Inflammatory macrophage treated with lipopolysaccharide for 4 hours (primary cell): ENCODE measurements around the gene CT45A2.
"Not testable (repeated sequence)": the region's sequence is repeated elsewhere in the genome, so short reads cannot be mapped to it uniquely, and the experiment has no call there.

Experiments
- DNase-seq: peaks from one replicate; pipeline ENCODE4 v3.0.0-alpha.2; 2020

Gene CT45A2, protein sequence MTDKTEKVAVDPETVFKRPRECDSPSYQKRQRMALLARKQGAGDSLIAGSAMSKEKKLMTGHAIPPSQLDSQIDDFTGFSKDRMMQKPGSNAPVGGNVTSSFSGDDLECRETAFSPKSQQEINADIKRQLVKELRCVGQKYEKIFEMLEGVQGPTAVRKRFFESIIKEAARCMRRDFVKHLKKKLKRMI

DNA sequence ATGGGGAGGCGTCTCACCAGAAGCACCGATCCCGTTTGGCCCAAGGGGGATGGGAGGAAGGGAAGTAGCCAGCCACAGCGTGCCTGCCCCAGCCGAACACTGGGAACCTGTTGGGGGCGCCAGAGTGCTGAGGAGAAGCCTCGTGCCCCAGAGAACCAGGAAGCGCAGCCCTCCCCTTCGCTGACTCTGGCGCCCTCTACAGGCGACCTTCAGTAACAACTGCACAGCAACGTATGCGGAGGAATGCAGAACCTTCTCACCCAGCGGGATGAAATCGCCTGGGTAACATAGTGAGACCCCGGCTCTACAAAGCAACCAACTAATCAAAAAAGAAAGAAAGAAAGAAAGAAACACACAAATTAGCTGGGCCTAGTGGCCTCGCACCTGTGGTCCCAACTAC, at the start of gene CT45A2:
CT45A2 (minus strand) TSS at position 101 of the 400 bp plus-strand sequence. CDS start 3,747 bp downstream, outside the sequence.
- DNase-seq, result not testable (repeated sequence)

DNA sequence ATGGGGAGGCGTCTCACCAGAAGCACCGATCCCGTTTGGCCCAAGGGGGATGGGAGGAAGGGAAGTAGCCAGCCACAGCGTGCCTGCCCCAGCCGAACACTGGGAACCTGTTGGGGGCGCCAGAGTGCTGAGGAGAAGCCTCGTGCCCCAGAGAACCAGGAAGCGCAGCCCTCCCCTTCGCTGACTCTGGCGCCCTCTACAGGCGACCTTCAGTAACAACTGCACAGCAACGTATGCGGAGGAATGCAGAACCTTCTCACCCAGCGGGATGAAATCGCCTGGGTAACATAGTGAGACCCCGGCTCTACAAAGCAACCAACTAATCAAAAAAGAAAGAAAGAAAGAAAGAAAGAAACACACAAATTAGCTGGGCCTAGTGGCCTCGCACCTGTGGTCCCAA, 34.6 kb upstream of the CT45A2 start, which contains the start of gene CT45A8:
CT45A8 (minus strand) TSS at position 101 of the 400 bp plus-strand sequence. CDS start 3,755 bp downstream, outside the sequence.
- DNase-seq, result not testable (repeated sequence)

DNA sequence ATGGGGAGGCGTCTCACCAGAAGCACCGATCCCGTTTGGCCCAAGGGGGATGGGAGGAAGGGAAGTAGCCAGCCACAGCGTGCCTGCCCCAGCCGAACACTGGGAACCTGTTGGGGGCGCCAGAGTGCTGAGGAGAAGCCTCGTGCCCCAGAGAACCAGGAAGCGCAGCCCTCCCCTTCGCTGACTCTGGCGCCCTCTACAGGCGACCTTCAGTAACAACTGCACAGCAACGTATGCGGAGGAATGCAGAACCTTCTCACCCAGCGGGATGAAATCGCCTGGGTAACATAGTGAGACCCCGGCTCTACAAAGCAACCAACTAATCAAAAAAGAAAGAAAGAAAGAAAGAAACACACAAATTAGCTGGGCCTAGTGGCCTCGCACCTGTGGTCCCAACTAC, 17.4 kb upstream of the CT45A2 start, which contains the start of gene CT45A7:
CT45A7 (minus strand) TSS at position 101 of the 400 bp plus-strand sequence. CDS start 3,747 bp downstream, outside the sequence.
- DNase-seq, result not testable (repeated sequence)

DNA sequence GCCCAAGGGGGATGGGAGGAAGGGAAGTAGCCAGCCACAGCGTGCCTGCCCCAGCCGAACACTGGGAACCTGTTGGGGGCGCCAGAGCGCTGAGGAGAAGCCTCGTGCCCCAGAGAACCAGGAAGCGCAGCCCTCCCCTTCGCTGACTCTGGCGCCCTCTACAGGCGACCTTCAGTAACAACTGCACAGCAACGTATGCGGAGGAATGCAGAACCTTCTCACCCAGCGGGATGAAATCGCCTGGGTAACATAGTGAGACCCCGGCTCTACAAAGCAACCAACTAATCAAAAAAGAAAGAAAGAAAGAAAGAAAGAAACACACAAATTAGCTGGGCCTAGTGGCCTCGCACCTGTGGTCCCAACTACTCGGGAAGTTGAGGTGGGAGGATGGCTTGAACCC, 17.1 kb downstream of the CT45A2 start, which contains the start of gene CT45A6:
CT45A6 (minus strand) TSS at position 101 of the 400 bp plus-strand sequence. CDS start 3,794 bp downstream, outside the sequence.
- not testable (repeated sequence) for DNase-seq

DNA sequence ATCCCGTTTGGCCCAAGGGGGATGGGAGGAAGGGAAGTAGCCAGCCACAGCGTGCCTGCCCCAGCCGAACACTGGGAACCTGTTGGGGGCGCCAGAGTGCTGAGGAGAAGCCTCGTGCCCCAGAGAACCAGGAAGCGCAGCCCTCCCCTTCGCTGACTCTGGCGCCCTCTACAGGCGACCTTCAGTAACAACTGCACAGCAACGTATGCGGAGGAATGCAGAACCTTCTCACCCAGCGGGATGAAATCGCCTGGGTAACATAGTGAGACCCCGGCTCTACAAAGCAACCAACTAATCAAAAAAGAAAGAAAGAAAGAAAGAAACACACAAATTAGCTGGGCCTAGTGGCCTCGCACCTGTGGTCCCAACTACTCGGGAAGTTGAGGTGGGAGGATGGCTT, 34.4 kb downstream of the CT45A2 start, which contains the start of gene CT45A5:
CT45A5 (minus strand) TSS at position 101 of the 400 bp plus-strand sequence. CDS start 3,774 bp downstream, outside the sequence.
- DNase-seq, result not testable (repeated sequence)

DNA sequence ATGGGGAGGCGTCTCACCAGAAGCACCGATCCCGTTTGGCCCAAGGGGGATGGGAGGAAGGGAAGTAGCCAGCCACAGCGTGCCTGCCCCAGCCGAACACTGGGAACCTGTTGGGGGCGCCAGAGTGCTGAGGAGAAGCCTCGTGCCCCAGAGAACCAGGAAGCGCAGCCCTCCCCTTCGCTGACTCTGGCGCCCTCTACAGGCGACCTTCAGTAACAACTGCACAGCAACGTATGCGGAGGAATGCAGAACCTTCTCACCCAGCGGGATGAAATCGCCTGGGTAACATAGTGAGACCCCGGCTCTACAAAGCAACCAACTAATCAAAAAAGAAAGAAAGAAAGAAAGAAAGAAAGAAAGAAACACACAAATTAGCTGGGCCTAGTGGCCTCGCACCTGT, 51.7 kb downstream of the CT45A2 start, which contains the start of gene CT45A3:
CT45A3 (minus strand) TSS at position 101 of the 400 bp plus-strand sequence. CDS start 3,747 bp downstream, outside the sequence.
- DNase-seq, result not testable (repeated sequence)
